AG10803 (cell line): ENCODE results near the gene HSD11B1.

Experiments
- DNase-seq: peaks from one replicate; pipeline ENCODE4 v3.0.0; 2010; ENCODE audit warnings: low read depth
- H3K4me3 ChIP-seq: 2 replicates; pipeline ENCODE4 v1.5.1; 2011; ENCODE audit warnings: mild to moderate bottlenecking, low read length, control low read depth
- TF ChIP-seq, protein P1 (sequence below): conservative IDR thresholded peaks from 2 replicates; pipeline ENCODE4 v1.5.1; 2011; ENCODE audit warnings: mild to moderate bottlenecking, low read length, control low read depth, inconsistent platforms

The HSD11B1 gene

DNA sequence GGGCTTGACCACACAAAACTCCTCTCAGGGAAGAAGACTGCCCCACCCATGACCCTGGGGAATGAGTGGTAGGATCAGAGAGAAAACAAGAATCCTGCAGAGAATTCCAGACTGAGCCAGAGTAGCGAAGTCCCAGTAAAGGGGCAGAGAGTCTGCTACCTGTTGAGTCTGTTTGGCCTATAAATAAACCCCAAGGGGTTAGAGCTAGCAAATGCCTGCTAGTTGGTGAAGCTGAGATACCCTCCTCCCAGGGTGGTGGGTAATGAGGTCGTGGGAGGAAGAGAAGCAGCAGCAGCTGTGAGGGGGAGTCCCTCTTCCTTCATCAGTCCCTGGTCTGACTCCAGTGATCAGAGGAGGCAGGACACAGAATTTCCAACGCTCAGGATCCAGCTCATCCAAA is 53.8 kb downstream of the HSD11B1 start:
- TF ChIP-seq, protein P1, sequence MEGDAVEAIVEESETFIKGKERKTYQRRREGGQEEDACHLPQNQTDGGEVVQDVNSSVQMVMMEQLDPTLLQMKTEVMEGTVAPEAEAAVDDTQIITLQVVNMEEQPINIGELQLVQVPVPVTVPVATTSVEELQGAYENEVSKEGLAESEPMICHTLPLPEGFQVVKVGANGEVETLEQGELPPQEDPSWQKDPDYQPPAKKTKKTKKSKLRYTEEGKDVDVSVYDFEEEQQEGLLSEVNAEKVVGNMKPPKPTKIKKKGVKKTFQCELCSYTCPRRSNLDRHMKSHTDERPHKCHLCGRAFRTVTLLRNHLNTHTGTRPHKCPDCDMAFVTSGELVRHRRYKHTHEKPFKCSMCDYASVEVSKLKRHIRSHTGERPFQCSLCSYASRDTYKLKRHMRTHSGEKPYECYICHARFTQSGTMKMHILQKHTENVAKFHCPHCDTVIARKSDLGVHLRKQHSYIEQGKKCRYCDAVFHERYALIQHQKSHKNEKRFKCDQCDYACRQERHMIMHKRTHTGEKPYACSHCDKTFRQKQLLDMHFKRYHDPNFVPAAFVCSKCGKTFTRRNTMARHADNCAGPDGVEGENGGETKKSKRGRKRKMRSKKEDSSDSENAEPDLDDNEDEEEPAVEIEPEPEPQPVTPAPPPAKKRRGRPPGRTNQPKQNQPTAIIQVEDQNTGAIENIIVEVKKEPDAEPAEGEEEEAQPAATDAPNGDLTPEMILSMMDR = no peak
- H3K4me3 ChIP-seq = no peak overlapping the region
- DNase-seq = no peak

DNA sequence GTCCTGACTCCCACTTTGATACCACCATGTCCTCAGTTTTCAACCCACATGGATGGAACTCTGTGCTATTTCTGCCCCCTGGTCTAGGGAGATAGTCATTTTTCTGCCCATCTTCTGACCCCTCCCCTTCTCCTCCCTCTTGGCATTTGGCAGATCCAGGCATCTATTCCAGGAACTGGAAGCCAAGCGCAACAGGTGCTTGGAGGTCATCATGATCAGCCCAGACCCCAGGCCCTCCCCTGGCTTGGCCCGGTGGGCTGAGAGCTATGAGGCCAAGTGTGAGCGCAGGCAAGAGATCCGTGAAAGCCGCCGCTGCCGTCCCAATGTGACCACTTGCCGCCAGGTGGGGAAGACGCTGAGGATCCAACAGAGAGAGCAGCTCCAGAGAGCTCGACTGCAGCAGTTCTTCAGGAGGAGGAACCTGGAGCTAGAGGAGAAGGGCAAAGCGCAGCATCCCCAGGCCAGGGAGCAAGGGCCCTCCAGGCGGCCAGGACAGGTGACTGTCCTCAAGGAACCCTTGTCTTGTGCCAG is 55.2 kb downstream of the HSD11B1 start:
- no peak overlapping the region for H3K4me3 ChIP-seq
- TF ChIP-seq, protein P1 = no peak
- DNase-seq = no peak

DNA sequence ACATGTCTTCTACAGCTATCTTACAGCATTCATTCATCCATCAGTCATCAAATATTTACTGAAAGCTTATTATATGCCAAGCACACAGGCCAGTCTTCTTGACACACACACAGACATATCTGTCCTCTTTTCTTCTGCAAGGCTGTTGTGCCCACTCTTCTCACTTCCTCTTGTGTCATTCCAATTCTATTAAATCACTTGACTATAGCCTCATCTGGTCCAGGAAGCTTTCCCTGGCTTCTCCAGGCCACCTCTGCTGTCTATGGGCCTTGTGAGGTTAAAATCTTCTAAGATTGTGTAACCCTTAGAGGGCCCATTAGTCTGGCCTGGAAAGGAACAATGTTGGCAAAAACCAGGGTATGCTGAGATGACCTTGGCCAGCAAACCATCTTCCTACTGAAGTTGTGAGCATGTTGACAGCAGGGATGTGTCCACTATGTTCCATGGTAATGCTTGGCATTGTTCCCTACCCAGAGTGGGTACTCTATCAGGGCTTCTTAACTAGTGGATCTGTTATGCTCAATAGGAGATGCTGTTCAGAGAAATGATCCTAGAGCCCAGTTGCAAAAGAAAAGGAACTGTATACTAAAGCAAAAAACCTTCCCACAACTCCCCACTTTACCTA is 56.5 kb downstream of the HSD11B1 start:
- H3K4me3 ChIP-seq = no peak overlapping the region
- TF ChIP-seq, protein P1 = no peak
- peak; percentile 48 for DNase-seq

DNA sequence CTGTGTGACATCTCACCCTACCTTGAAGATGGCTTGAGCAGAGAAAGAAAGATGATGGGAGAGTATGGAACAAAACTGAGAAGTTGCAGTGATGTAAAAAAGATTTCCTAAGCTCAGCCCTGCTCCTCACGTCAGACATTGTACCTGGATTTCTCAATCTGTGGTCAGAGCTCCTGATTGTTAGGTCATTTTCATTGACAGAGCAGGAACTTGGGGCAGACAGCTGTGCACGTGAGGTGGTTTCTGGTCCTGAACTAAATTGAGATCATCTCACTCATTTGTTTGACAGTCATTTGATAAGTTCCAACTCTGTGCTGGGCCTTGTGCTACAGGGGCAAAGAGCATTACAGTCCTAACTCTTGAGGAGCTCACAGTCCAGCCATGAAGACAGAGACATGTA is 61.4 kb downstream of the HSD11B1 start:
- TF ChIP-seq, protein P1 = no peak
- H3K4me3 ChIP-seq = no peak overlapping the region
- DNase-seq = no peak

DNA sequence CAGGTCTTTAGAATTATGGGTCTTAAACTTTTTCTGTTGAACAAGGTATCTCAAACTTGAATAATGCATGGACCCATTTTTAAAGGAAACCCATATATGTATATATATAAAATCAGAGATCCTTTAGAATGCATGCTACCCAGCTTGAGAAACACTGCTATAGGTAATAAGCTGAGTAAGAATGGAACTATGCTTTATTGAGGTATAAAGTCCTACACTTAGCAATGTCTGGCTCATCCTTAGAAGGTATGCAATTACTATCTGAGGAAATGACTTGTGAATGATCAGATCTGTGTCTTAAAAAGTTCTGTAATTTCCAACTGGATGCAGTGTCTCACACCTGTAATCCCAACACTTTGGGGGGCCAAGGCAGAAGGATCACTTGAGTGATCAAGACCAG is 62.5 kb downstream of the HSD11B1 start:
- no peak for DNase-seq
- no peak overlapping the region for H3K4me3 ChIP-seq
- TF ChIP-seq, protein P1 = no peak

DNA sequence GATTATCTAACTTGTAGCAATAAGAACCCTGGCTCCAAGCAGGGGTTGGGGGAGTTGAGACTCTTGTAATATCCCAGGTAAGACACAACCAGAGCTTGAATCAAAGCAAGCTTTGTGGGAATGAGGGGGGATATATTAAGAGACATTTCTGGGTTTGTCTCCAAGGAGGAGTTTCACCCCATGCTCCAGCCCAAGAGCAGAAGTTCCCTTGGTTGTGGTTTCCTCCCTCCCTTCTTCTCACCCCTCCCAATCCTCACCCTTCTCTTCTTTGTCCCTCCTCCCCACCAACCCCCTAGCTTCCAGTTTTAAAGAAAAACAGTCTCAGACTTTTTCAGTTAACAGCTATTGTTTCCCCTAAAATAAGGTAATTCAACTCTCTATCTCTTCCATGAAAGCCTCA is 63.1 kb downstream of the HSD11B1 start:
- TF ChIP-seq, protein P1 = no peak
- H3K4me3 ChIP-seq = no peak overlapping the region
- no peak for DNase-seq

DNA sequence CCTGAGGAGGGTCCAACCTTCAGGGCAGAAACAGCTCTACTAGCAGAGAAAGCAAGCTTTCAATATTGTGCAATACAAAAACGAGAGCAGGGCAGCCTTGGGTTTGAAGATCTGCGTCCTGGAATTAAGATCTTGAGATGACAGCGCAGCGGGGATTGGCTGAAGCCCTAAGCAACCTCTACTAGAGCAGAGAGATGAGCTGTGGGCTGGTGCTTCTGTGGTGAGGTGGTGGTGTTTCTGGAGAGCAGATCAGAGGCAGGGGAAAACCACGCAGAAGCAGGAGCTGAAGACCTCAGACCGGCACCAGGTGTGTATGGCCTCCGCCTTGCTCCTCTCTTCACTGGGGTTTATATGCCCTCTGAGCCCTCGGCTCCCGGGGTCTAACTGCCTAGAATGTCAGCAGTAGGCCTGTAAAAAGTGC is 63.7 kb downstream of the HSD11B1 start:
- no peak for DNase-seq
- no peak overlapping the region for H3K4me3 ChIP-seq
- TF ChIP-seq, protein P1 = no peak
